Neural crest cell (in vitro differentiated cells): ENCODE measurements around the gene PIGR. TPM values are rescaled to one million over a fixed set of nuclear protein-coding genes. Genes with fewer than 3 reads are reported as not detected.

Experiments used
- DNase-seq: peaks from one replicate; pipeline ENCODE4 v3.0.0; 2021; ENCODE audit warnings: low read depth, mixed read lengths, low spot score
- H3K27ac Mint-ChIP-seq: one replicate; pipeline ENCODE4 v1.8.0; 2021; ENCODE audit warnings: mild to moderate bottlenecking, mixed read lengths; ENCODE audit not compliant: unreplicated experiment
- H3K27me3 Mint-ChIP-seq: 2 replicates; pipeline ENCODE4 v1.8.0; 2021; ENCODE audit warnings: low read depth, mild to moderate bottlenecking, mixed read lengths
- H3K36me3 Mint-ChIP-seq: 2 replicates; pipeline ENCODE4 v1.8.0; 2021; ENCODE audit warnings: low read depth, mild to moderate bottlenecking, mixed read lengths
- H3K4me1 Mint-ChIP-seq: 2 replicates; pipeline ENCODE4 v1.8.0; 2021; ENCODE audit warnings: mixed read lengths
- H3K4me3 Mint-ChIP-seq: one replicate; pipeline ENCODE4 v1.8.0; 2021; ENCODE audit warnings: mild to moderate bottlenecking, mixed read lengths
- H3K9me3 Mint-ChIP-seq: 2 replicates; pipeline ENCODE4 v1.8.0; 2021; ENCODE audit warnings: mixed read lengths
- CTCF ChIP-seq: fragments of 200-600 bp; sonication (generic); conservative IDR thresholded peaks from 2 replicates; pipeline ENCODE4 v1.5.0; 2021; ENCODE audit warnings: antibody characterized with exemption, mild to moderate bottlenecking
- total RNA-seq: library from RNA; stranded (reverse); gene quantifications from 2 replicates; pipeline ENCODE4 v1.2.1, GENCODE V29; 2021

PIGR gene
- total RNA-seq, 1 donor from 2014 or later, result not detected

GRCh38 chr1:206985162-206985749 lies 39.0 kb upstream of the PIGR start:
- no peak for DNase-seq
- no peak overlapping the region for H3K27ac Mint-ChIP-seq
- peaks cover 53% of the 10 kb centered on the region for H3K27me3 Mint-ChIP-seq
- no peaks in the 10 kb centered on the region for H3K36me3 Mint-ChIP-seq
- no peak overlapping the region for H3K4me3 Mint-ChIP-seq
- no peaks in the 10 kb centered on the region for H3K4me1 Mint-ChIP-seq
- no peaks in the 10 kb centered on the region for H3K9me3 Mint-ChIP-seq
- TF ChIP-seq CTCF, result no peak

GRCh38 chr1:206982216-206982615 lies 36.0 kb upstream of the PIGR start:
- Mint-ChIP-seq H3K36me3 (no peaks in the 10 kb centered on the region), H3K27me3 (peaks cover 39% of the 10 kb centered on the region), H3K4me1 (no peaks in the 10 kb centered on the region), H3K9me3 (no peaks in the 10 kb centered on the region), H3K27ac (no peak overlapping the region), H3K4me3 (no peak overlapping the region)
- TF ChIP-seq CTCF, result peak; percentile 77
- DNase-seq, result peak; percentile 28

- H3K4me1 Mint-ChIP-seq, result no peaks in the 10 kb centered on the region
- H3K4me3 Mint-ChIP-seq, result no peak overlapping the region
- DNase-seq, result no peak
Observed at GRCh38 chr1:206979379-206980043, 33.2 kb upstream of the PIGR start.

GRCh38 chr1:206978259-206978658 lies 32.0 kb upstream of the PIGR start:
- Mint-ChIP-seq H3K27ac (no peak overlapping the region), H3K9me3 (no peaks in the 10 kb centered on the region), H3K4me3 (no peak overlapping the region), H3K36me3 (no peaks in the 10 kb centered on the region), H3K4me1 (no peaks in the 10 kb centered on the region), H3K27me3 (peaks cover 20% of the 10 kb centered on the region)
- DNase-seq, result no peak
- no peak for TF ChIP-seq CTCF

More at GRCh38 chr1:206979379-206980043, 33.2 kb upstream of the PIGR start:
- Mint-ChIP-seq H3K27ac (no peak overlapping the region), H3K36me3 (no peaks in the 10 kb centered on the region), H3K27me3 (peaks cover 22% of the 10 kb centered on the region), H3K9me3 (no peaks in the 10 kb centered on the region)
- TF ChIP-seq CTCF, result peak; percentile 60

- Mint-ChIP-seq H3K27ac (no peak overlapping the region), H3K4me1 (no peaks in the 10 kb centered on the region), H3K36me3 (no peaks in the 10 kb centered on the region), H3K27me3 (peaks cover 25% of the 10 kb centered on the region), H3K4me3 (no peak overlapping the region), H3K9me3 (no peaks in the 10 kb centered on the region)
- TF ChIP-seq CTCF, result no peak
- no peak for DNase-seq
Observed at GRCh38 chr1:206975306-206975705, 29.0 kb upstream of the PIGR start.
